Prostate gland (tissue), 2 donors: ENCODE measurements around the gene LPCAT1. TPM values are rescaled to one million over a fixed set of nuclear protein-coding genes. Genes with fewer than 3 reads are reported as not detected.

ENCODE experiments used
- DNase-seq: peaks from one replicate; pipeline ENCODE4 v3.0.0-alpha.2; 2019; ENCODE audit warnings: low spot score
- H3K27ac ChIP-seq, 2 donors: fragments of 200-600 bp; sonication (generic); 2 replicates each; pipeline ENCODE4 v1.5.1; 2017 to 2019
- H3K27me3 ChIP-seq: fragments of 200-600 bp; sonication (generic); replicated peaks from 2 replicates; pipeline ENCODE4 v1.5.1; 2019; ENCODE audit not compliant: insufficient read depth
- H3K36me3 ChIP-seq, 2 donors: fragments of 200-600 bp; sonication (generic); 1 replicate in 1 of 2; 2 replicates in 1 of 2; pipeline versions ENCODE4 v1.5.1 to v1.8.1; 2017 to 2019
- H3K4me1 ChIP-seq: fragments of 200-600 bp; sonication (generic); replicated peaks from 2 replicates; pipeline ENCODE4 v1.5.1; 2019
- H3K4me3 ChIP-seq, 2 donors: fragments of 200-600 bp; sonication (generic); 2 replicates each; pipeline ENCODE4 v1.5.1; 2017 to 2019
- H3K9me3 ChIP-seq: fragments of 200-600 bp; sonication (generic); 2 replicates; pipeline ENCODE4 v1.5.1; 2017
- POLR2A ChIP-seq: fragments of 450-650 bp; IDR thresholded peaks from one replicate; pipeline ENCODE4 v1.6.1; 2016; ENCODE audit warnings: antibody characterized with exemption, mild to moderate bottlenecking
- POLR2AphosphoS5 ChIP-seq: sonication (generic); formaldehyde crosslinking; IDR thresholded peaks from one replicate; pipeline ENCODE4 v1.6.1; 2017; ENCODE audit warnings: antibody characterized with exemption
- WGBS: methylation state at CpG from one replicate; pipeline ENCODE4 v1.1.5; 2018; 5-methylcytosine and 5-hydroxymethylcytosine counted together
- intact Hi-C: fragments of 100-400 bp; cut with DNase I; formaldehyde crosslinking; loops from one replicate; pipeline ENCODE4 v1.14.2; 2022
- total RNA-seq, 2 donors: library from RNA; depleted of rRNA; stranded (reverse); fragments of >200 nt; gene quantifications; one replicate each; pipeline ENCODE4 v1.1.0, GENCODE V29; 2016
- TF ChIP-seq, protein P1 (sequence below), 4 experiments: fragments of 200-600 bp in 2 of 4; fragments of 450-650 bp in 2 of 4; sonication (generic) in 2 of 4; IDR thresholded peaks; 1 replicate in 3 of 4; 2 replicates in 1 of 4; pipeline ENCODE4 v1.5.1; 2016 to 2019; ENCODE audit warnings: antibody characterized with exemption in 4 of 4, mild to moderate bottlenecking in 2 of 4, moderate library complexity in 2 of 4

The LPCAT1 gene
- total RNA-seq, 2 donors from 2014 or later = 22.6 to 23.9 TPM

DNA sequence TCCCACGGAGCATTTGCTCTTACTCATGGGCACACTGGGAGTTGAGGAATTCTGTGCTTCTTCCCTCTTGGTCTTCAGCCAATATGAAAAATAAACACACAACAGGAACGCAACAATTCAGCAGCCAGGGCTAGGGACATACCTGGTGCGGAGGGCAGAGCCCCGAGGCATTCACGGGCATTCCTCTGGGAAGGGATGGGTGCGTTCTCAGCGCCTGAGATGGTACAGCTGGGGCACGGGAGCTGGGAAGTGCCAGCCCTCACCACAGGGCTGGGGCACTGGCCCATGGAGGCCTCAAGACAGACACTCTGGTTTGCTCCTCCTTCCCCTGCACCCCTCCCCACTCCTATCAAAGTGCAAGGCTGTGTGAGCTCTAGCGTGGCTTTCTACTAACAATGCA is 80.6 kb downstream of the LPCAT1 start:
- Histone ChIP-seq H3K36me3 (no peaks in the 10 kb centered on the region), H3K27me3 (peaks cover 50% of the 10 kb centered on the region), H3K9me3 (no peaks in the 10 kb centered on the region), H3K4me1 (peaks cover 10% of the 10 kb centered on the region), H3K27ac (no peak overlapping the region), H3K4me3 (no peak overlapping the region)
- DNase-seq = no peak
- TF ChIP-seq, protein P1, sequence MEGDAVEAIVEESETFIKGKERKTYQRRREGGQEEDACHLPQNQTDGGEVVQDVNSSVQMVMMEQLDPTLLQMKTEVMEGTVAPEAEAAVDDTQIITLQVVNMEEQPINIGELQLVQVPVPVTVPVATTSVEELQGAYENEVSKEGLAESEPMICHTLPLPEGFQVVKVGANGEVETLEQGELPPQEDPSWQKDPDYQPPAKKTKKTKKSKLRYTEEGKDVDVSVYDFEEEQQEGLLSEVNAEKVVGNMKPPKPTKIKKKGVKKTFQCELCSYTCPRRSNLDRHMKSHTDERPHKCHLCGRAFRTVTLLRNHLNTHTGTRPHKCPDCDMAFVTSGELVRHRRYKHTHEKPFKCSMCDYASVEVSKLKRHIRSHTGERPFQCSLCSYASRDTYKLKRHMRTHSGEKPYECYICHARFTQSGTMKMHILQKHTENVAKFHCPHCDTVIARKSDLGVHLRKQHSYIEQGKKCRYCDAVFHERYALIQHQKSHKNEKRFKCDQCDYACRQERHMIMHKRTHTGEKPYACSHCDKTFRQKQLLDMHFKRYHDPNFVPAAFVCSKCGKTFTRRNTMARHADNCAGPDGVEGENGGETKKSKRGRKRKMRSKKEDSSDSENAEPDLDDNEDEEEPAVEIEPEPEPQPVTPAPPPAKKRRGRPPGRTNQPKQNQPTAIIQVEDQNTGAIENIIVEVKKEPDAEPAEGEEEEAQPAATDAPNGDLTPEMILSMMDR (IDR thresholded peaks at IDR 0.05) = no peak
- TF ChIP-seq POLR2A (no peak), POLR2AphosphoS5 (no peak)
- intact Hi-C loops = no loop called here
- WGBS = 49% methylated on average over 9 of the region's 9 CpGs

DNA sequence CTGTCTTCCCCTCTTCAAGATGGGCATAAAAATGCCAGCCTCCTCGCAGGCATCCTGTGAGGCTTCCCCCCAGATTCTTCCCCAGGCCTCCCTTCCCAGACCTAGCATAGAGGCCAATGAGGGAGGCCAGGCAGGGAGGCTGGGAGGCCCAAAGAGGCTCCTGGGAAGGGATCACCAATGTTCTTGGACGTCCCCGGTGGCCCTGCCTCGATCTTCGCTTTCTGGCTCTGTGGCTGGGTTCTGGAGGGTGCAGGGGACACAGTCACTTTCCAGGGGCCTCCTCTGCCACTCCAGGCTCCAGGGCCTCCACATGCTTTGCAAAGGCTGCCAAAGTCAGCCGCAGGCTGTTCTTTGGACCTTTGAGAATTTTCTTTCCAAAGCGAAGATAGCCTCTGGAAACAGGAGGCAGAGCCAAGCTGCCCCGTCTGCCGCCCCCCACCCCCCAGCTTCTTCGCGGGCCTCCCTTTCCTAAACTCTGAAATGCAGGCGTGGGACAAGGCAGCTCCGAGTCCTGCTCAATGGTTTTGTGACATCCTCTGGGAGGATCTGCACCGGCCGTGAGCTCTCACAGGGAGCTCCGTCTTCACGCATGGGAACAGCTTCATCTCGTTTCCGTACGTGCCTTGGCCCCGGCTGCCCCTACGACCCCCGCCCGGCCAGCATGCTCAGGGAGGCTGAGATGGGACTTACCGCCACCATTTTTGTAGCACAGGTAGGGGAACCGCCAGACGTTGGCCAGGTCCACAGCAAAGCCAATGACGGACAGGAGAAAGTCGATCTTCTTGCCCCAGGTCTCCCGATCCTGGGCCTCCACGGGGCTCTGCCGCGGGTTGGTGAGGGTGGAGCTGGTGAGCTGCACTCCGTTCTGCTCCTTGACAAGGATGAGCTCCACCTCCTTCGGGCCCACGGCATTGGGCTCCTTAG is 81.3 kb downstream of the LPCAT1 start:
- DNase-seq = no peak
- 68% methylated on average over 33 of the region's 36 CpGs for WGBS
- peaks cover 50% of the 10 kb centered on the region for H3K27me3 ChIP-seq
- H3K4me3 ChIP-seq = no peak overlapping the region
- H3K4me1 ChIP-seq = peaks cover 10% of the 10 kb centered on the region
- H3K36me3 ChIP-seq = no peaks in the 10 kb centered on the region
- no peak overlapping the region for H3K27ac ChIP-seq
- no peaks in the 10 kb centered on the region for H3K9me3 ChIP-seq
- intact Hi-C loops = no loop called here
- TF ChIP-seq, protein P1 (IDR thresholded peaks at IDR 0.05) = no peak
- TF ChIP-seq POLR2AphosphoS5 (no peak), POLR2A (no peak)

DNA sequence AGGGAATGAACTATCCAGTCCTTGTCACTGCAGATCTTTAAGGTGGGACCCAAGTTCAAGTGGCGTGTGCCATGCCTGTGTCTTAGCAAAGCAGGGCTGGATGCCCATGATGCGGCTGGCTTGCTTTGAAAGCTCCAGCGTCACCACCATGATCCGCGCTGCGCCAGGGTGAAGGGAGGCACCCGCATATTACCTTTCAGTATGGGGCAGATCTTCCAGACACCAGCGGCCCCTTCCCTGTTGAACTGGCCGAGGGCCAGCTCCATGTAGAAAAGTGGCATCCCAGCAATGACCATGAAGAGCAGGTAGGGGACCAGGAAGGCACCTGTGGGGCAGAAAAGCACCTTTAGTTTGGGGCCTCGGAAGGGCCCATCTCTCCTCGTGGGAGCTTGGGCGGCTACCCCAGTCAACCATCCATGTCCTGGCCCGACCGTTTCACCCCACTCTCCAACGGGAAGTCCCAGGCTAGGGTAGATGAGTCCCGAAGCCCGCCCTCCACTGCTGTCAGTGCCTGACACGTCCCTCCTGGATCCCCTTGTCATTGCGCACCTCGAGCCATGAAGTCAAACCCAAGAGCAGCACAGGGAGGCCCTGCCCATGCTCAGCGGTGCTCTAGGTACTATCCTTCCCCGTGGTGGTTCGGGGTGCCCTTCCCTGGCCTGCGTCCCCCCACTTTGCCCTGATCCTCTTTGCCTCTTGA is 82.4 kb downstream of the LPCAT1 start:
- Histone ChIP-seq H3K4me3 (no peak overlapping the region), H3K4me1 (peaks cover 10% of the 10 kb centered on the region), H3K9me3 (no peaks in the 10 kb centered on the region), H3K27ac (no peak overlapping the region), H3K36me3 (no peaks in the 10 kb centered on the region), H3K27me3 (peaks cover 48% of the 10 kb centered on the region)
- no peak for DNase-seq
- WGBS = 90% methylated on average over 24 of the region's 24 CpGs
- intact Hi-C loops = no loop called here
- TF ChIP-seq POLR2AphosphoS5 (no peak), POLR2A (no peak)
- TF ChIP-seq, protein P1 (IDR thresholded peaks at IDR 0.05) = no peak

DNA sequence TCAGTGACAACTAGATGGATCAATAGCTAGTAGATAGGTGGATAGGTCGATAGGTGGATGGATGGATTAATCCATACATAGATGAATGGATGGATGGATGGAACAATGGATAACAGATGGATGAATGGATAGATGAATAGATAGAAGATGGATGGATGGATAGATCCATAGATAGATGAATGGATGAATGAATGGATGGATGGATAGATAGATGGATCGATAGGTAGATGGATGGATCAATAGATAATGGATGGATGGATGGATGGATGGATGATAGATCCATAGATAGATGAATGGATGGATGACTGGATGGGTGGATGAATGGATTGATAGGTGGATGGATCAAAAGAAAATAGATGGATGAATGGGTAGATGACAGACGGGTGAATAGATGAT is 83.7 kb downstream of the LPCAT1 start:
- Histone ChIP-seq H3K27ac (no peak overlapping the region), H3K9me3 (no peaks in the 10 kb centered on the region), H3K36me3 (no peaks in the 10 kb centered on the region), H3K4me1 (peaks cover 4% of the 10 kb centered on the region), H3K27me3 (peaks cover 36% of the 10 kb centered on the region), H3K4me3 (no peak overlapping the region)
- TF ChIP-seq POLR2AphosphoS5 (no peak), POLR2A (no peak)
- TF ChIP-seq, protein P1 (IDR thresholded peaks at IDR 0.05) = no peak
- 96% methylated on average over 3 of the region's 3 CpGs for WGBS
- intact Hi-C loops = no loop called here
- DNase-seq = no peak
